ENCODE measurements around the gene LRP1-AS. TPM values are rescaled to one million over a fixed set of nuclear protein-coding genes. Genes with fewer than 3 reads are reported as not detected.

The LRP1-AS gene
- total and polyA plus RNA-seq, 7 experiments from 2014 or later = not detected

- H3K4me3 ChIP-seq (ENCODE audit: low read length) = peak overlapping the region; percentile 91
- Mint-ChIP-seq H3K4me1 (peaks cover 0 to 29% (median 15%) of the 10 kb centered on the region in 7 donors), H3K36me3 (peaks cover 0 to 4% (median 0%) of the 10 kb centered on the region in 5 donors), H3K4me3 (peak overlapping the region; percentile 53 to 95 (median 88)), H3K27me3 (peaks cover 0 to 58% (median 0%) of the 10 kb centered on the region in 5 donors), H3K9me3 (peaks cover 0 to 5% (median 0%) of the 10 kb centered on the region in 11 donors), H3K27ac (peak overlapping the region in 3 of 9 donors; percentile 44 to 79 (median 78))
- peaks cover 0 to 5% (median 0%) of the 10 kb centered on the region in 3 experiments for H3K36me3 ChIP-seq (ENCODE audit: control insufficient read depth in 2 of 3, insufficient read depth in 3 of 3, low read length in 3 of 3)
- DNase-seq = peak in 1 of 9 donors; percentile 9
- peak overlapping the region; percentile 84 for H3K27ac ChIP-seq (ENCODE audit: low read depth, low read length)
- no peaks in the 10 kb centered on the region for H3K9me3 ChIP-seq (ENCODE audit: control insufficient read depth in 2 of 3, low read length in 3 of 3)
- intact Hi-C loops (cut with micrococcal nuclease) = loop anchor here (1.0 to 10.0 kb wide), 5 partner anchors 16 to 326 kb away; partner anchors contain the start of genes GLI1 (in 1 of the 2), INHBE (in 1 of the 2) and ZBTB39 (in 1 of the 2)
- H3K27me3 ChIP-seq (ENCODE audit: control insufficient read depth in 2 of 2, insufficient read depth in 2 of 2, low read length in 2 of 2) = peaks cover 0 to 5% of the 10 kb centered on the region in 2 donors
- peaks cover 0 to 6% of the 10 kb centered on the region in 2 donors for H3K4me1 ChIP-seq (ENCODE audit: control insufficient read depth in 2 of 2, insufficient read depth in 2 of 2, low read length in 2 of 2)
- ChIA-PET POLR2A (interaction anchor here (0.7 to 1.6 kb wide), 9 partner anchors 8 to 500 kb away, joined by 3 to 17 read pairs (median 3); partner anchors contain the start of genes NEMP1 and STAT6), CTCF (interaction anchor here (0.7 to 10.8 kb wide), 5 partner anchors 16 to 127 kb away, joined by 3 to 162 read pairs (median 4); no protein-coding TSS in a partner anchor)
- no peak for ATAC-seq
Measured at GRCh38 chr12:57128519-57129247, 18.7 kb downstream of the LRP1-AS start.

DNA sequence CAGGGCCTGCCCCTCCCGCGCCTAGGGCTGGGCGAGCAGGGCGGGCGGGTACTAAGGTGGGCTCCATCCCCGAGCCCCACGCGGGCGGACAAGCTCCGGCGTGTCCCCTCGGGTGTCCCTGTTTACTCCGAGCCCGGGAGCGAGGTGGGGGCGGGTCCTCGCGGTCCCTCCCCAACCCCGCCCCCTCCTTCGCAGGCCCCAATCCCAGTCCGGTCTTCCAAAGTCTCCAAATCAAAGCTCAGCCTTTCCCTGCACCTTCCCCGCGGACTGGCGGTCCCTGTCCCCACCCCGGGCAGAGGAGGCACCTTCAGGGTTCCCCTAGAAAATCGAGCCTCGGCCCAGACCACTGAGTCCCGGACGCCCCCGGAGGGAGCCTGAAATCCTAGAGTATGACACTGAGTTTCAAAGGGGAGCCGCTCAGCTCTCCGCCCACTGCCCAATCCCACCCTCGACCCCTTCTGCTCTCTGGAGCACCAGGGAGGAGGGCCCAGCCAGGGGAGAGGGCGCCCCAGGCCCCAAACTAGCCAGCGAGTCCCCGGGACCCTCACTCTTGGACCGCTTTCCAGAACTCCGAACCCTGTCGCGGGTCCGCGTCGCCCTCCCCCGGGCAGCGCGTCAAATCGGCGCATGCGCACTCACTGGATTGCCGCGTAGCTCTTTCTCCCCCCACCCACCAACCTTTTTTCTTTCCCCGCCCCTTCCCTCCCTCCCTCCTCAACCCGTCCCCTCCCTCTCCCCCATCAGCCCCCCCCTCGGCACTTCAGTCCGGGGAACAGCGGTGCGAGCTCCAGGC is 19.5 kb downstream of the LRP1-AS start, which contains the start of gene LRP1:
TSS of gene LRP1 (plus strand) at position 758 of the 793 bp plus-strand sequence. CDS start 482 bp downstream, outside the sequence.
- Mint-ChIP-seq H3K4me1 (peaks cover 0 to 29% (median 15%) of the 10 kb centered on the region in 7 donors), H3K9me3 (peaks cover 0 to 9% (median 0%) of the 10 kb centered on the region in 11 donors), H3K4me3 (peak within 1 kb of the TSS; percentile 84 to 95 (median 89)), H3K36me3 (peaks cover 0 to 7% (median 0%) of the 10 kb centered on the region in 5 donors), H3K27me3 (peaks cover 0 to 57% (median 0%) of the 10 kb centered on the region in 5 donors), H3K27ac (peak within 1 kb of the TSS in 8 of 9 donors; percentile 31 to 92 (median 79))
- Histone ChIP-seq H3K27me3 (ENCODE audit: control insufficient read depth in 2 of 2, insufficient read depth in 2 of 2, low read length in 2 of 2) (peaks cover 0 to 5% of the 10 kb centered on the region in 2 donors), H3K27ac (ENCODE audit: low read depth, low read length) (peak within 1 kb of the TSS; percentile 84), H3K36me3 (ENCODE audit: control insufficient read depth in 2 of 3, insufficient read depth in 3 of 3, low read length in 3 of 3) (peaks cover 0 to 5% (median 0%) of the 10 kb centered on the region in 3 experiments), H3K4me1 (ENCODE audit: control insufficient read depth in 2 of 2, insufficient read depth in 2 of 2, low read length in 2 of 2) (peaks cover 0 to 6% of the 10 kb centered on the region in 2 donors), H3K4me3 (ENCODE audit: low read length) (peak within 1 kb of the TSS; percentile 91), H3K9me3 (ENCODE audit: control insufficient read depth in 2 of 3, low read length in 3 of 3) (no peaks in the 10 kb centered on the region)
- peak; percentile 63 to 85 (median 79) for DNase-seq
- ATAC-seq = peak; percentile 67
- intact Hi-C loops (cut with micrococcal nuclease) = loop anchor here (1.0 to 10.0 kb wide), 5 partner anchors 16 to 327 kb away; partner anchors contain the start of genes GLI1 (in 1 of the 2), INHBE (in 1 of the 2) and ZBTB39 (in 1 of the 2)
- CTCF ChIA-PET = interaction anchor here (0.7 to 10.8 kb wide), 7 partner anchors 15 to 126 kb away, joined by 3 to 162 read pairs (median 4); partner anchors contain the start of gene STAT6
- POLR2A ChIA-PET = interaction anchor here (0.7 to 1.6 kb wide), 9 partner anchors 8 to 499 kb away, joined by 3 to 17 read pairs (median 3); partner anchors contain the start of genes NEMP1 and STAT6

GRCh38 chr12:57127101-57127725 is 20.2 kb downstream of the LRP1-AS start:
- ATAC-seq (peak; percentile 44), DNase-seq (peak in 8 of 9 donors; percentile 20 to 66 (median 42))
- POLR2A ChIA-PET = interaction anchor here (1.3 to 1.6 kb wide), 3 partner anchors 9 to 498 kb away, joined by 3 to 17 read pairs (median 4); partner anchors contain the start of gene STAT6
- no peaks in the 10 kb centered on the region for H3K9me3 ChIP-seq (ENCODE audit: control insufficient read depth in 2 of 3, low read length in 3 of 3)
- Mint-ChIP-seq H3K36me3 (peaks cover 0 to 7% (median 0%) of the 10 kb centered on the region in 5 donors), H3K27ac (peak overlapping the region in 6 of 9 donors; percentile 43 to 83 (median 79)), H3K4me3 (peak overlapping the region; percentile 84 to 95 (median 89)), H3K27me3 (peaks cover 0 to 57% (median 0%) of the 10 kb centered on the region in 5 donors), H3K4me1 (peaks cover 0 to 29% (median 13%) of the 10 kb centered on the region in 7 donors), H3K9me3 (peaks cover 0 to 9% (median 0%) of the 10 kb centered on the region in 11 donors)
- H3K27ac ChIP-seq (ENCODE audit: low read depth, low read length) = peak overlapping the region; percentile 84
- intact Hi-C loops (cut with micrococcal nuclease) = loop anchor here (5.0 to 10.0 kb wide), 2 partner anchors 120 to 328 kb away; partner anchors contain the start of genes GLI1 (in 1 of the 2), INHBE (in 1 of the 2) and ZBTB39 (in 1 of the 2)
- no peaks in the 10 kb centered on the region for H3K27me3 ChIP-seq (ENCODE audit: control insufficient read depth in 2 of 2, insufficient read depth in 2 of 2, low read length in 2 of 2)
- peak overlapping the region; percentile 91 for H3K4me3 ChIP-seq (ENCODE audit: low read length)
- peaks cover 0 to 6% of the 10 kb centered on the region in 2 donors for H3K4me1 ChIP-seq (ENCODE audit: control insufficient read depth in 2 of 2, insufficient read depth in 2 of 2, low read length in 2 of 2)
- CTCF ChIA-PET = interaction anchor here (0.9 to 10.8 kb wide), 4 partner anchors 16 to 62 kb away, joined by 3 to 162 read pairs (median 4); partner anchors contain the start of gene STAT6
- H3K36me3 ChIP-seq (ENCODE audit: control insufficient read depth in 2 of 3, insufficient read depth in 3 of 3, low read length in 3 of 3) = peaks cover 0 to 5% (median 0%) of the 10 kb centered on the region in 3 experiments

GRCh38 chr12:57126561-57126960 is 20.9 kb downstream of the LRP1-AS start:
- Mint-ChIP-seq H3K4me1 (peaks cover 0 to 25% (median 12%) of the 10 kb centered on the region in 7 donors), H3K9me3 (peaks cover 0 to 9% (median 0%) of the 10 kb centered on the region in 11 donors), H3K4me3 (peak overlapping the region; percentile 14 to 95 (median 86)), H3K27ac (peak overlapping the region in 2 of 9 donors; percentile 55 to 83), H3K27me3 (peaks cover 0 to 53% (median 0%) of the 10 kb centered on the region in 5 donors), H3K36me3 (peaks cover 0 to 7% (median 0%) of the 10 kb centered on the region in 5 donors)
- POLR2A ChIA-PET = interaction anchor here (1.5 kb wide), 1 partner anchor 10 kb away, joined by 3 read pairs; no protein-coding TSS in a partner anchor
- ATAC-seq (no peak), DNase-seq (no peak)
- intact Hi-C loops (cut with micrococcal nuclease) = loop anchor here (5.0 to 10.0 kb wide), 2 partner anchors 119 to 328 kb away; partner anchors contain the start of genes GLI1 (in 1 of the 2), INHBE (in 1 of the 2) and ZBTB39 (in 1 of the 2)
- Histone ChIP-seq H3K4me3 (ENCODE audit: low read length) (no peak overlapping the region), H3K36me3 (ENCODE audit: control insufficient read depth in 2 of 3, insufficient read depth in 3 of 3, low read length in 3 of 3) (peaks cover 0 to 5% (median 0%) of the 10 kb centered on the region in 3 experiments), H3K27me3 (ENCODE audit: control insufficient read depth in 2 of 2, insufficient read depth in 2 of 2, low read length in 2 of 2) (no peaks in the 10 kb centered on the region), H3K9me3 (ENCODE audit: control insufficient read depth in 2 of 3, low read length in 3 of 3) (no peaks in the 10 kb centered on the region), H3K4me1 (ENCODE audit: control insufficient read depth in 2 of 2, insufficient read depth in 2 of 2, low read length in 2 of 2) (peaks cover 0 to 6% of the 10 kb centered on the region in 2 donors), H3K27ac (ENCODE audit: low read depth, low read length) (no peak overlapping the region)
- CTCF ChIA-PET = interaction anchor here (0.7 to 10.8 kb wide), 5 partner anchors 14 to 57 kb away, joined by 3 to 162 read pairs (median 5); partner anchors contain the start of gene STAT6

- no peaks in the 10 kb centered on the region for H3K9me3 ChIP-seq (ENCODE audit: control insufficient read depth in 2 of 3, low read length in 3 of 3)
- POLR2A ChIA-PET = interaction anchor here (1.5 to 2.6 kb wide), 2 partner anchors 11 to 14 kb away, joined by 3 to 14 read pairs; partner anchors contain the start of gene STAT6
- H3K27ac Mint-ChIP-seq = no peak overlapping the region
- no peak overlapping the region for H3K27ac ChIP-seq (ENCODE audit: low read depth, low read length)
- H3K36me3 Mint-ChIP-seq = peaks cover 0 to 7% (median 0%) of the 10 kb centered on the region in 5 donors
- H3K4me1 Mint-ChIP-seq = peaks cover 0 to 23% (median 12%) of the 10 kb centered on the region in 7 donors
- peaks cover 0 to 9% (median 0%) of the 10 kb centered on the region in 11 donors for H3K9me3 Mint-ChIP-seq
- H3K27me3 Mint-ChIP-seq = peaks cover 0 to 48% (median 0%) of the 10 kb centered on the region in 5 donors
- H3K4me1 ChIP-seq (ENCODE audit: control insufficient read depth in 2 of 2, insufficient read depth in 2 of 2, low read length in 2 of 2) = peaks cover 0 to 6% of the 10 kb centered on the region in 2 donors
- no peak for DNase-seq
- H3K27me3 ChIP-seq (ENCODE audit: control insufficient read depth in 2 of 2, insufficient read depth in 2 of 2, low read length in 2 of 2) = no peaks in the 10 kb centered on the region
- CTCF ChIA-PET = interaction anchor here (0.7 to 10.8 kb wide), 6 partner anchors 14 to 118 kb away, joined by 3 to 162 read pairs (median 4); partner anchors contain the start of gene STAT6
- intact Hi-C loops (cut with micrococcal nuclease) = loop anchor here (5.0 to 10.0 kb wide), 2 partner anchors 119 to 329 kb away; partner anchors contain the start of genes GLI1 (in 1 of the 2), INHBE (in 1 of the 2) and ZBTB39 (in 1 of the 2)
- peak overlapping the region in 4 of 10 donors; percentile 33 to 86 (median 74) for H3K4me3 Mint-ChIP-seq
- H3K4me3 ChIP-seq (ENCODE audit: low read length) = no peak overlapping the region
- ATAC-seq = no peak
- H3K36me3 ChIP-seq (ENCODE audit: control insufficient read depth in 2 of 3, insufficient read depth in 3 of 3, low read length in 3 of 3) = peaks cover 0 to 5% (median 0%) of the 10 kb centered on the region in 3 experiments
Measured at GRCh38 chr12:57126061-57126460, 21.4 kb downstream of the LRP1-AS start.

All from naive thymus-derived CD4-positive, alpha-beta T cell (primary cell).